ENCODE measurements around the gene SFI1.

GRCh38 chr22:31492151-31492550 is 4.2 kb upstream of the SFI1 start:
- TF ChIP-seq CTCF (IDR thresholded peaks at IDR 0.05) = no peak
- TF ChIP-seq POLR2A (IDR thresholded peaks at IDR 0.05; ENCODE audit: low read depth) = no peak
